ENCODE data around the gene HPCAL1.

The HPCAL1 gene

DNA sequence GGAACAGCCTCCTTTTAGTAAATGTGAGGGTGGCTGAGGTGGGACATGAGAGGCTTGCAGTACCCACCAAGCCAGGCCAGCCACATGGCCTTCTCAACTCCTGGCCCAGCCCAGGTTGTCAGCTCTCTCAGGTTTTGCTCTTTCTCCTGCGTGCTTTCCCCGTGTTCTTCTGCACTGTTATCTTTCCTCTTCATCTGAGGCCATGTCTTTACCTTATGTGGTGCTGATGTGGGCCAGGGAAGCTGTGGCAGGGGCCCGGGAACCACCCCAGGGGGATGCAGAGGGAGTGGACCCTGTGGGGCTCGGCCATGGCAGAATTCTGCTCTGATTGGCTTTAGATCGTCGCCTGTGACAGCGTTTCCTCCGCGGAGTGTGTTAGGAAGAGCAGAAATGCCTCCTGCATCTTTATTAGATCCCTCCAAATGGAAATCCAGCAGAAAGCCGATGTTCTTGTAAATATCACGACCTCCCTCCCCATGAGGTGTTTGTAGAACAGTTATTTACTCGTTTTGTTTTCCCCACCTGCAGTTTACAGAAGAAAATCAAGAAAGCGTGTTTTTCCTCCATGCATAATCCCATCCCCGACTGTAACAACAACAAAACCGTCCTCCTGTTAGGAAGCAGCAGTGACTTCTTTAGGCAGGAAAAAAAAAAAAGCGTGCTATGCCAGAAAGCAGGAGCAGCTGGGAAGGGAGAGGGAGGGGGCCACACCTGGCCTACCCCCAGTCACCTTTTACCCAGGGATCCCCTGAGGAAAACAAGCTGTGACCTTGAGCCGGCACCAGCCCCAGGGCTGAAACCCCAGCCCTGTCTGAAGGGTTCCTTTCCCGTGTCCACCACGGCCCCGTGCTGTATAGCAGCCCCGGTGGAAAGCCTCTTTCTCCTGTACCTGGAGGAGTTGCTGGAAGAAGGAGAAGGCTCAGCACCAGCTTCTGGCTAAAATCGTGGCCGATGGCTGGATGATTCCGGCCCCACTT, 54.8 kb downstream of the HPCAL1 start:
- DNase-seq, result no peak

DNA sequence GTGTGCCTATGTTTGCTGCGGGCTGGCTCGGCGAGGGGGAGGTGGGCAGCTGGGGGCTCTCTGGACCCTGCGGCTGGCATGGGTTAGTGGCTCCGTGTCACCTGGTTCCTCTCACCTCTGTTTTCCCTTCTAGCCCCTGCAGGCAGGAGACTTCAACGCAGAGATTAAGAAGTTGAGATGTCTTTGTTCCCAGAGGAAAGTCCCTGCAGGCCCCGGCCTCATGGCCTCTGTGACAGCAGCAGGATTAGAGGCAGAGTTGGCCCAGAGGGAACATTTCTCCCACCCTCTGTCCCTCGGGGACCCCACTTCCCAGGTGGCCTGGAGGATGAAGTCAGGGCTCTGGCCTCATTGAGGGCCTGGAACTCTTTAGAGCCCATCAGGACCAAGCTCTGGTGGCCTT, 56.5 kb downstream of the HPCAL1 start:
- DNase-seq, result no peak

DNA sequence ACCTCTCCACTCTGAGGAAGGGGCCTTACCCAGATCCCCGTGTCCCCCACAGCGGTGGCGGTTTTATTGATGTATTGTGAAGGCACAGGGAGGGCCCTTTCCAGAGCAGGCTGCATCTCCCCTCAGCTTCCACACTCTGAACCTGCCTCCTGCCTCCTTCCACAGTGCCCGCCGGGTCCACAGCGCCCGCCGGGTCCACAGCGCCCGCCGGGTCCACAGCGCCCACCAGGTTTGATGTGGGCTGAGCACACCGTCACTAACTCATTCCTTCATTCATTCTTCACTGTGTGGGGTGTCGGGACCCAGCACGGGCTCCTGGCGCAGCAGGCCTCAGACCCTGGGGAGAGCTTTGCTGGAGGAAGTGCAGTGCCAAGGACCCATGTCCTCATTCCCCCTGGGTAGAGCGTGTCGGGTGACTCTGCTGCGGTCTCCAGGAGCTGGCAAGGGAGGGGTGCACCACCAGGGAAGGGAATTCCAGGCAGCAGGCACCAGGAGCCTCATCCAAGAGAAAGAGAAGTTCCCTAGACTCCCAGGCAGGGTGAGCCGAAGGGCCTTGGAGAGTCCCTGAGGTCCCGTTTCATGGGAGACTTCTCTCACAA, 57.1 kb downstream of the HPCAL1 start:
- no peak for DNase-seq

DNA sequence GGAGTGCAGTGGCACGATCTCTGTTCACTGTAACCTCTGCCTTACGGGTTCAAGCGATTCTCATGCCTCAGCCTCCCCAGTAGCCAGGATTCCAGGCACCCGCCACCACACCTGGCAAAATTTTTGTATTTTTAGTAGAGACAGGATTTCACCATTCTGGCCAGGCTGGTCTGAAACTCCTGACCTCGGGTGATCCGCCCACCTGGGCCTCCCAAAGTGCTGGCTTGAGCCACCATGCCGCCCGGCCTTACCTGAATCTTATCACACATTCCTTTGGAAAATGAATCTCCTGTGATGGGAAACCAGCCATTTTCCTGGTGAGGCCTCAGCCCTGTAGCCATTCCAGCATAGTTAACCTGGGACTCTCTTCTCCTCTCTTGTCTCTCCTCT, 57.8 kb downstream of the HPCAL1 start:
- DNase-seq, result no peak

DNA sequence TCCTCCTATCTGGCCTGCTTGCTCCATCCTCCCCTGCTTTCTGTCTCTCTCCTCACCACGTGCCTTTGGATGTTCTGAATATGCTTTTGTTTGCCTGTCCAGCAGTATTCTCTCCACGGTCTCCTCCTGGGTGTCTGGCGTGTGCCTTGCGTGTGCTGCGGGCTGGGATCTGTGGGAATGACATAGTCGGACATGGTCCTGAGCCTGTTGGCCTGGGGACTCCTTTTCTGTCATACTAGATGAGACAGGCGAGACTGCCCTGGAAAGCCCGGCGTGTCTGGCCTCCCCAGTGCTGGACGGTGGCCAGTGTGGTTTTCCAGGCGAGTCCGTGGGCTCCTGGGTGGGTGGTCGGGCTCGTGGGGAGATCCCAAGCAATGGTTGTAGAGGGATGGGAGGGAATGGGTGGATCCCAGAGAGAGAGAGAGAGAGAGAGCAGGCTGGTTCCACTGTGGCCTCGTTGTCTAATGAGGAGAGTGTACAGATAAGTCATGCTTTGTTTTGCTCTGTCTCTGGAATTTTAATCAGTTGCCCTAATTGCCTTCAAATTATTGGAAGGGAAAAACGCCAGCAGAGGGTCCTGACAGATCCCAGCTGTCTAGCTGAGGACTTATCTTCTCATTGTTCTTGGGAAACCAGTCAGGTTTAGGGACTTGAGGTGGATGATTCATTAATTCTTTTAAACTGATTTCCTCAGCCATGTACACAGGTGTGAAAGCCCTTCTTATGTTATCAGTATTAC, 58.3 kb downstream of the HPCAL1 start:
- no peak for DNase-seq

DNA sequence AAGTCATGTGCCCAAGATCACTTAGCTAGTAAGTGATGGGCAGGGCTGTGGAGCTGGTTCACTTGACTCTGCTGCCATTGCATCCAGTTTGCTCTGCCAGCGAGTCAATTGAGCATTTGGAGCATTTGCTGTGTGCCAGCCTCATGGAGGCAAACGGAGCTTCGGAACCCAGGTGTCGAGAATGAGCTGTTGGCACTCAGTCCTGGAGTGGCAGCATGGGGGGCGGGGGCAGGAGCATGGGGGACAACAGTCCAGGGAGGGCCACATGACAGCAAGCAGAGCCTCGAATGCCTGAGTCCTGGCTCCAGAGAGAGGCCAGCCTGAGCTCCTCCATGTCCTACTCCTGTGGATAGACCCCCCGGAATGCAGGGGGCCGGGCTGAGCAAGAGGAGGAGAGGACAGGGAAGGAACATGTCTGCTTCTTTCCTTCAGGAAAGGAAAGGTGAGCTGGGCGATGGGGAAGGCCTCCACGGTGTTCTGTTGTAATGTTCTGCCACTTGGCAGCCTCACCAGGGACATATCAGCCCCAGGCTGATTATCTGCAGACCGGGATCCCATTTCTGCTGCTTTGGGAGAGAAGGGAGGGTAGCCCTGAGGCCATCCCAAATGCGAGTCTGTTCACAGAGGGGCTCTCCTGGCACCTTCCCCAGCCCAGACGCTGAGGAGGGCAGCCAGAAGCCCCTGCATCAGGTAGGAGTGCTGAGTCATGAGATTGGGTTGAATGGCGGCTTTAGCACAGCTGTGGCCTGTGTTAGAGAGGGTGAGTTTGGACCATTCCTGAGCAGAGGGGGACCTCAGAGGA, 59.6 kb downstream of the HPCAL1 start:
- no peak for DNase-seq

DNA sequence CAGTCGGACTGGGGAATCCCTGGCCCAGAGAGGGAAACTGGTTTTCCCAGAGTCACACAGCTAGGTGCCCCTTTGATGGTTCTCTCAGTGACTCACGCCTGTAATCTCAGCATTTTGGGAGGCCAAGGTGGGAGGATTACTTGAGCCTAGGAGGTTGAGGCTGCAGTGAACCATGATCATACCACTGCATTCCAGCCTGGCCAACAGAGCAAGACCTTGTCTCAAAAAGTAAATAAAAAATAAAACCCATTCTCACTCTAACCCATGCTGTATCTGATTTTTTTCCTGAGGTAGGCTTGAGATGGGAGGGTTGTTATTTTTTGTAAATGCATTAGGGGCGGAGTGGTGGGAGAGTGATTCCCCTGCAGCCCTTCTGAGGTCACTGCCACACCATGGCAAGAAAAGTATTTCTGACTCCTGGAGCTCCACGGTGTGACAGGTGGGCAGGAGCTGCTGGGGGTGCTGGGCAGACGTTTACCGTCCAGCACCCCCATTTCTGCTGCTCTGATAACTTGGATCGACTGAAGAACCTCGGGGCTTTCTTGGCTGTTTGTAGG, 60.3 kb downstream of the HPCAL1 start:
- no peak for DNase-seq

DNA sequence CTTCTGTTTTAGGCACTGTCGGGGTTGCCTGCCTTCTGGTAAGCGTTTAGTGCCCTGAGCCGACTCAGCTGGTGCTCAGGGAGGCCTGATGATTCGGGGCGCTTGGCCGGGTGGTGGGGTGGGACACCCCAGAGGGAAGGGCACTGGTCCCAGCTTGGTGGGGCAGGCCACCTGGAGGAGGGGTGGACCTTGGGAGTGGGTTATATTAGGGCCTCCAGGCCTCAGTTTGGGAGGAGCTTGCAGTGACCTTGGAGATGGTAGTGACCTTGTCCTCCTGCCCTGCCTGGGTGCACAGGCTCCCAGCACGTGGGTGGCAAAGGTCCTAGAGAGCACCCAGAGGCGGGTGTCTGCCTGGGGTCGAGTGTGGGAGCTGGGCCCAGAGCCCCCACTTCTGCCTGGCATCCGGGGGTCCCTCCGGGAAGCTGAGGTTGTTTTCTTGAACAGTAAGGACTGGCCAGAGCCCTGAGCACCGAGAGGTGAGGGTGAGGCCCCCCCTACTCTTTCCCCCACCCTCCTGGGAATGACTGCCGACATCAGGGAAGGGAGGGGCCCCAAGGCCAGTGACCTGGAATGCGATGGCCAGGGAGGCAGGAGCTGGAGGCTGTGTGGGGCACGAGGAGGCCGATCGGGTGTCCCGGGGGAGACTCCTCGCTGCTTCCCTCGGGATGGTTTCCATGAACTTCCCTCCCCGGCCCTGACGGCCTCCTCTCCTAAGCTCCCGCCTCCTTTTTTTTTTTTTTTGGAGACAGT, 61.3 kb downstream of the HPCAL1 start:
- no peak for DNase-seq

DNA sequence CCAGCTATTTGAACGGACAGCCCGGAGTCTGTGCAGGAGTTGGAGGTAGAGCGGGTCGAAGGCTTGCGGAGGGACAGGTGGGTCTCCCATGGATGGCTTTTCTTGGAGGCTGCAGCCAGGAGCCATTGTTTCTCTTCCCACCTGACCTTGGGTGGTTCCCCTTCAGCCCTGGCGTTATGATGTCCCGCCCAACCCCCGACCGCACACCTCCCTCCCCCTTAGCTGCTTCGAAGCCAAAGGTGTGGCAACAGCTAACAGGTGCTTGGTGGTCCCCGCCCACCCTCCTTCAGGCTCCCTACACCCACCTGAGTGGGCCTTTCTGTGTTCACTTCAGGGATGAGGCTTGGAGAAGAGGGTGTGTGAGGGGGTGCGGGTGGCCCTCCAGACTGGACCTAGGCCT, 62.7 kb downstream of the HPCAL1 start:
- no peak for DNase-seq

DNA sequence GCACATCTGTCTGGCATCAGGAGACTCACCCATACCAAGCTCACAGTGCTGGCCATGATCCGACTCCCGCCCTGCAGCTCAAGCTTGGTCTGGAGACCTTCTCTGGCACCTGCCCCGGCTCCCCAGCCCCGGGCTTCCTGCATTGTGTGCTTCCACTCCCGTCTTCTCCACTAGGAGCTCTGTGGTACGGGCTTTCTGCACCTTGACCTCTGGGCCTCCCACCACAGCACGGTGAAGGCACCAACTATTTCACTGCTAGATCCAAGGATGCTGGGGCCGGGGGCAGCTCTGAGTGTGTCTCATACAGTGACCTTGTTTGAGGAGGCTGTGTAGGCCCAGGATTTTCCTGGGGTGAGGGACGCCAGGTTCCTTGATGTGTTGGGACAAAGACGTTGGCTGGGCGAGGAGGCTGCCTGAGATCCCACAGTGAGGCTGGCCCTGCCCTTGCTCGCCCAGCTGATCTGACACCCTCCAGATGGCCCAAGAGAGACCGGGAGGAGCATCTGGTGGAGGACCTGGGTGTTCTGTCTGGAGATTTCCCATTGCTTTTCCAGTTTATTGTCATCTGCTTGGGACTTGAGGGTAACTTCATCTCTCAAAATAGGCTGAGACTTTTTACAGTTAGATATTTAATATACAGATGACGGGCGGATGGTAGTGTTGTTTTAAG, 64.0 kb downstream of the HPCAL1 start:
- no peak for DNase-seq

DNA sequence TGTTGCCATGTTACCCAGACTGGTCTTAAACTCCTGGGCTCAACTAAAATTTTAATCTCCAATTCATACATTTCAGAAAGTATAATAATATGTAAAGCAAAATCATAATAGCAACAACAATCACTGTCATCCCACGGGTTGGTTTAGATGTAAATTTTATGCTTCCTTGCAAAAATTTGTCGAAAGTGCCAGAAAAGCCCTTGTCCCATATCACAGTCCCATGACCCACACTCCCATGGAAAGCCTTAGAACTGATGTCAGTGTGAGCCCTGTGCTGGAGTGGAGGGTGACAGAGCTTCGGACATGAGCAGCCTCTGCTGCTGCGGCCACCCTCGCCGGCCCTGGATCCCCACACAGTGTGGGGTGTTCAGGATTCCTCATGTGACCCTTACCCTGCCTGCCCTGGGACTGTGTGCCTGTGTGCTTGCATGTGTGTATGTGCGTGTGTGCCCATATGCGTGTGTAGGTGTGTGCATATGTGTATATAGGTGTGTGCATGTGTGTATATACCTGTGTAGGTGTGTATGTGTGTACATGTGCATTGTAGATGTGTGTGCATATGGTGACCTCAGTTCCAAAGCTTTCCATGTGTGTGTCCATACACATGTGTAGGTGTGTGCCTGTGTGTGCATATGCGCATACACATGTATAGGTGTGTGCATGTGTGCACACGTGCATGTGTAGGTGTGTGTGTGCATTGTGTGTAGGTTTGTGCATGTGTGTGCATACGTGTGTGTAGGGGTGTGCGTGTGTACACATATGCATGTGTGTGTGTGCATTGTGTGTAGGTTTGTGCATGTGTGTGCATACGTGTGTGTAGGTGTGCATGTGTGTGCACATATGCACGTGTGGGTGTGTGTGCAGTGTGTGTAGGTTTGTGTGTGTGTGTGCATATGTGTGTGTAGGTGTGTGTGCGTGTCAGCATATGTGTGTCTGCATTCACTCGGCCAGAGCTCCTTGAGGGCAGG, 65.1 kb downstream of the HPCAL1 start:
- DNase-seq, result no peak

DNA sequence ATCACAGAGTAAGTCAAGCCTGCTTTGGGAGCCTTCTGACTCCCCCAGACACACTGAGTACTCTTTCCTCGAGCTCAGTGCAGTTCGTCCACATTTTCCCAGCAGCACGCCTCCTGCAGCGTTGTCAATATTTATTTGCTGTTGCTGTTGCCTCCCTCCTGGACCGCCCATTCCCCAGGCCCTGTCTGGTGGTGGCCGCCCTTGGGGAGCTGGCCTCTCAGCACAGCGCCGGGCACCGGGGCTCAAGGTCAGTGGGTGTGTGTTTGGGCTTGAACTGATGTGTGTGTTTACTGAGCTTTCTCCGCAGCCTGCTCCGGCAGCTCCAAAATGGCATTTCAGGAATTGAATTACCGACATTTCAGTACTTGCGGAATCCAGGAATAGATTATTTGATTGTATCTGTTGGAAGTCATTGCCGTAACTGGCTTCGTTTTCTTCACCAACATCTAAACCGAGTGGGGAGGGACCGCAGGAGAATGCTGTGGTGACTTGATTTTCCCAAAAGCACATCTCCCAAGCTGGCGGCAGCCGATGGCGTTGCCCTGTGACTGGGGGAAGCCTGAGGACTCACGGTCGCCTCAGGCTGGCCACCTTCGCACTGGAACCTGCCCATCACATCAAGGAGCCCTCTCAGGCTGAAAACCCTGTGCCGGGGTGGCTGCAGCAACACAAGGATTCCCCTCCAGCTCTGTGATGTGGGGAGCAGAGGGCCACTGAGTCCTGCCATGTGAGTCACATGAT, 66.0 kb downstream of the HPCAL1 start:
- no peak for DNase-seq

DNA sequence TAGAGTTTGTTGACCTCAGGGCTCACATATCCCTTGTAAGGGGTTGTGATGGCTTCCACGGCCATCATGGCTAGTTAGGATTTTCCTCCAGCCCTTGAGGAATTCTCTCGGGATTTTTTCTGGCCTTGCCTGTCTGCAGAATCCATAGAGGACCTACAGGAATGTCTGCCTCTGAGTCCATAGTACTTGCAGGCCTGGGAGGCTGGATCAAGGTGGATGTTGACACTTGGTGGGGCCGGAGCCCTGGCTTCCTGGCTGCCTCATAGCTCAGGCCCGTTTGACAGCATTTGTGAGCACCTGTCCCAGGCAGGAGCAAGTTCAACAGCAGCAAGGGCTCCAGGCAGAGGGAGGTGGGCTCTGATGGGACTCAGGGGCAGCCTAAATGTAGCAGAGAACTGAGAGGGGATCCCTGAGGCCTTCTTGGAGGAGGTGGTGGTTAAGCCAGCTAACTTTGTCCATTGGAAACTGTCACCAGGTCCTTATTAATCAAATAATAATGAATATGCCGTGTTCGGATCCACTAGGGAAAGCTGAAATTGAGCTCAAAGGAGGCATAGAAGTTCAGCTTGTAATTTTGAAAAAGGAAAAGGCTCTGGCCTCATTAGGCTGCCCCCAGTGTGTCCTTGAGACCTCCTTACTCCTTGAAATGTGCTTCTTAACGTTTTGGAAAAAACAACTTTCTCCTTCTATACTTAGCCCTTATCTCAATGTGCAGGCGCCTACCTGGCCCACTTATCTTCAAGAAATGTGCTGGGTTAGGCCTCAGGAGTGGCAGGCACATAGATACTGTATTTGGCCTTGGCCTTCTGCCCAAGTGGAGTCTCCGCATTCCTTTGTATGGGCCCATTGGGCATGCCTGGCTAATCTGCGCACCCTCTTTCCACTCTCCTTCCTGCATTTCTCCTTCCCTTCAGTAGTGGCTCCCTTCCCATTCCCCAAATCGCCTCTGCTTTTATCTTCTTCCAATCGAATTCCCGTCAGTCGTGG, 66.9 kb downstream of the HPCAL1 start:
- DNase-seq, result no peak

DNA sequence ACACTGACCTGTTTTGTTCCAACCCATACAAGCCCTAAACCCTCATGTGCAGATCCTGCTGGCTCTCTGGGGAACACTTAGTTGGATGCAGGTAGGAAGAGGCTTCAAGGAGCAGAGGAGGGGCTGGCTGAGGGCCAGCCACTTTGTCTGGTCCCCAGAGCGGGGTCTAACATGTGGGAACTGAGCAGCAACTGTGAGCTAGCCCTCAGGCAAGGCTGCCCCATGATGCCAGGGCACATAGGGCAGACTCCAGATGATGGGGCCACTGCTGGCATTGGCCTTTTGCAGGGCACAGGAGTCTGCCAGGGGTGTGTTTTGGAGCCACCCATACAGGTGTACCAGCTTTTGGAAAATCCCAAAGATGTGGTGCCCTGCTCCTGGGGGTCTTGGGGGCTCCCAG, 67.7 kb downstream of the HPCAL1 start:
- DNase-seq, result peak; percentile 34

DNA sequence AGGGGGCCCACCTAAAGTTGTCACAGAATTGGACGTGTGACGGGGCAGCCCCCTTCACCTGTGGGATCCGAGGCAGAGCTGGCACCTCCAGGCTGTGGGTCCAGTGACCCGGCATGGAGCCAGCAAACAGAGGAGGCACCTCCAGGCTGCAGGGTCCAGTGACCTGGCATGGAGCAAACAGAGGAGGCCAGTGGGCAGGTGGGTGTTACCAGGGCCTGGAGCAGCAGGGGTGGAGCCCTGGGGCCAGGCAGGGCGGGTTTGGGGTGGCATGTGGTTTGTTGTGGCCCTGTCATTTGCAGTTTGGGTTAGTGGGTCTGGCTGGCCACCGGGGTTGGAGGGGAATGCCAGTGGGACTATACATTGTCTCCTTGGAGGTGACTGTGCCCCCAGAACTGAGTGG, 68.2 kb downstream of the HPCAL1 start:
- no peak for DNase-seq

DNA sequence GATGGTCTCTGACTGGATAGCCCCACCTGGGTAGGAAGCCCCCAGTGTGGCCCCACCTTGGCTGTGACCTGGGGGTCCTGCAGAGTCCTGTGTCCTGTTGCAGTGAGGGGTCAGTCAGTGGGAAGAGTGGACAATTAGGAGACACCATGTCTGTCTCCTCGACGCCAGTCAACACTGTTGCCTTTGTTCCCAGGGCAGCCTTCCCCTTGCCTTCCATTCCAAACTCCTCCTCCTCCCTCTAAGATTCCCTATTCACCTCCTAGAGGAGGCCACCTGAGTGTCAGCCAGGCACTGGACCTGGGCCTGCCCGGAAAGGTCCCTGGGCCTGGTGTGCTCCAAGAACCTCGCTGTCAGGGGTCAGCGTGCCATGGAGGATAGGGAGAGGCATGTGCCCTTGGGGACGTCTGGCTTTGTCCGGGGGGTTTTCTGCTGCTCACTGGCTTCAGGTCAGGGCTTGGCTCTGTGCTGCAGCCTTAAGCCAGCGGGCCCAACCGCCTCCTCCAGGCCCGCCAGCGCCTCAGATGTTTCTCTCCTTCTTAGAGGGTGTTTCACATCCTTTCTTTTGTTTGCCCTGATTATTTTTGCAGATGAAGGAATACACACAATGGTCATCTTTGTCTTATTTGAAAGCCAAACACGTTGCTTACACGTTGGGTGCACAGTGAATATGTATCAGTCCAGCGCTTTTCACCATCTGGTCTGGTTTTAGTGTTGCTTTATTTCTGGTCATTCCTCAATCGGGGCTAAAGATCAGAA, 68.9 kb downstream of the HPCAL1 start:
- no peak for DNase-seq

DNA sequence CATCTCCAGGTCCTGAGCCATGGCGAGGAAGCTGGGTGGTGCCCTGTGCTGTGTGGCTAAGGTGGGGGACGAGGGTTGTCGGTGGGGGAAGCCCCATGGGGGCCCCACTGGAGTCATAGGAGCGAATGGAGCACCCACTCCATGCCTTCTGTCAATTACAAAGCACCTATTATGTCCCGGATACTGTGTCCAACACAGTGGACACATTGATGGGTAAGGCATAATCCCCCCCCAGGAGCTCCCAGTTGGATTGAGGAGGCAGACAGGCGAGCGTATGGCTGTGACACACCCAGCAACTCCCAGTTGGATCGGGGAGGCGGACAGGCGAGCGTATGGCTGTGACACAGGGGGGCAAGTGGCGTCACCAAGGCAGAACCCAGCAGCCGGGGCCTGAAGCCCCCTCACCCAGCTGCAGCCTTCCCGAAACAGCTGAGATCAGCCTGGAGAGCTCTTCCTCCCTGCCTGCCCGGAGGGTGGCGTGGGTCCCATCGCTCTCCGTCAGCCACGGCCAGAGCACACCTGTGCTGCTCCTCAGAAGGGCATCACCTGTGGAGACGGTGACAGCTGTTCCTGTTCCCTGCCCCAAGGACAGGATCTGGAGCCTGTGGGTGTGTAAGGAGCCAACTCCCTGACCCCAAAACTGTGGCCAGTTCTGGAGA, 69.6 kb downstream of the HPCAL1 start:
- DNase-seq, result peak; percentile 18

Measured in NCI-H345 (cell line).